COR-L47 (cell line): Measurements from ENCODE around the gene CFI.
"Not testable (repeated sequence)": the region's sequence is repeated elsewhere in the genome, so short reads cannot be mapped to it uniquely, and the experiment has no call there.

Experiments used
- DNase-seq: peaks from one replicate; lab custom pipeline; 2025; lab: John Stamatoyannopoulos, UW

The CFI gene

DNA sequence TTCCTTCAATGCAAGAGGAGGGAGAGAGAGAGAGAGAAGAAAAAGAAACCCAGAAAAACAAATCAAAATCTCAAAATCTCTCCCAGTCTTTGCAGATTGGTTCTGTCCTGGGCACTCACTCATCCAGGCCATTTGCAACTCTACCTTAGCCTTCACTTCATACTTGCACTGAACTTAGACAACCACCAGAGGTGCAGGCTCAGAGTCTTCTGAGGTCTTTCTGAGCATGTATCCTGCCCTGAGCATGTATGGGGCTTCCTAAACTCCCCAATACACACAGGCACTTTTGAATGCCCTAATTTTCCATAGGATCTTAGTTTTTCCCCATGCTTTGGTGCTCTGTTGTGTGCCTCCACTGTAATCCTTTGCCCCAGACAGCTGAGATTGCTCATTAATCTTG is 2.9 kb downstream of the CFI start:
- DNase-seq, result no peak

DNA sequence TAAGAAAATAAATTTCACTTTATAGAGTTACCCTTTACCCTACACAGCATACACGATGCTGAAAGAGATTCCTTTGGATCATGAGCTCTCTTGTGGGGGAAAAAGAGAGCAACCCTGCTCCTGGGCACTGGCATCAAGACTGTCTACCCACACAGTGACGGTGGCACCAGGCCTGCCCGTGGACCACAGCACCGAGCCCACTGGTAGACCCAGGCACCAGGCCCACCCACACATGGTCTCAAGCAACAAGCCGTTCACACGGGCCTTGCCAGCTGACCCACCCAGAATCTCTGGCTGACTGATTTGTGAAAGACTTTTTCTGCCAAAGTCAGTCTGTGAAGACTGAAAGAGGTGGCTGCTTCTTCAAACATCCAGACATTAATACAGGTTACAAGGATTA is 6.7 kb downstream of the CFI start:
- no peak for DNase-seq

DNA sequence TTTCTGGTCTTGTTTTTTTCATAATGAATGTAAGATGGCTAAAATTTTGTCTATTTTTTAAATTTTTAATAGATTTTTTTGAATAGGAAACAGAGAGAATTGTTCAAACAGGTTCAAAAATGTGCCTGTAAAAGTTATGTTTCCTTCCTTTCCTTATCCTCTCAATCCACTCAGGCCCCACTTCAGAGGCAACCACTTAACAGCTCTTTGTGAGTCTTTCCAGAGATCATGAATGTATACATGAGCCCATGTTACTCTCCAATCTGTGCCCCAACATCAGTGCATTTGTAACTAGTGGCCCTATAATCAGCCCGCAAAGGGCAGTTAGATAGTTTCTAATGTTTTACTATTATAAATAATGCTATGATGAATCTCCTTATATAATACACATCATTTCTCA is 14.0 kb downstream of the CFI start:
- no peak for DNase-seq

DNA sequence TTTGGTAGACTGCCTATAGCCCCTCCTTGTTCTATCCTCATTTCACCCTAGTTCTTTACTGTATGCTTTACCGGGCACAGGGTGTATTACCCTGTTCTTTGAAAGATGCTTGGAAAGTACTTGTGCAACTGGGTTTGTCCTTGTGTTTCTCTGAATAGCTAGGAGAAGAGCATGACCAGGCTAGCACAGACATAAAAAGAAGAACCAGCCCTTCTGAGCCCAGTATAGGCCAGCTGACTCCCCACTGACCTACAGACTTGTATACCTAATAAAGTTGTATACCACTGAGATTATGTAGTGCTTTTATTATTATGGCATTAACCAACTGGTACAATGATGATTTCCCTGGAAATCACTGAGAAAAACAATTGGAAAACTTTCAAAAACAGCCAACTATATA is 15.0 kb downstream of the CFI start:
- no peak for DNase-seq

DNA sequence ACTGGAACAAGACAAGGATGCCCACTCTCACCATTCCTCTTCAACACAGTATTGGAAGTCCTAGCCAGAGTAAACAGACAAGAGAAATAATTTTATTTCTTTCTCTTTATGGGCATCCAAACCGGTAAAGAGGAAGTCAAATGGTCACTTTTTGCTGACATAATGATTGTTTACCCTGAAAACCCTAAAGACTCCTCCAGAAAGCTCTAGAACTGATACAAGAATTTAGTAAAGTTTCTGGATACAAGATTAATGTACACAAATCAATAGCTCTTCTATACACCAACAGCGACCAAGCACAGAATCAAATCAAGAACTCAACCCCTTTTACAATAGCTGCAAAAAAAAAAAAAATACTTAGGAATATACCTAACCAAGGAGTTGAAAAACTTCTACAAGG is 19.7 kb downstream of the CFI start:
- not testable (repeated sequence) for DNase-seq

DNA sequence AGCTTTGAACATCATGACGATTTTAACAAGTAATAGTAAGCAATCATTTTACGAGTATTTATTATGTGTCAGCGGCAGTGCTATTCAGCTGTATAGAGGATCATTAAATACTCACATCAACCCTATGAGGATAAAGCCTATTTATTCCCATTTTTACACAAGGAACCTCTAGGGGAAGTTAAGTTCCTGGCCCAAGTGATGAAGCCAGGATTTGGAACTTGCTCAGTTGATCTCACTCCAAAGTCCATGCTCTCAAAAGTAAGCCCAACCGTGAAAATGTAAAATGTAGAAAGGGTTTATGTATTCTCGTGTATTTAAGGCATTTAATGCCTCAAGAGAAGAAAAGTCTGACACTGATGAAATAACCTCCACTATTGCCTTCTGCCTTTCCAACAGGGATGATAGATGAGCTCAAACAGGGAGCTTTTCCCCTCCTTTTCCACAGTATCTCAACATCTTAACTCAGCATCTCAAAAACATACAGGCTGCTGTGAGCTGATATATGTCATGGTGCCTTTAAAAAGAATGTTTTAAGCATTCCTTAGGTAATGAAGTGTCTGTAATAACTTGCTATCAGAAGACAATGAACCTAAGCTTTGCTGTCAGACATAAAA is 36.9 kb downstream of the CFI start:
- DNase-seq, result no peak

DNA sequence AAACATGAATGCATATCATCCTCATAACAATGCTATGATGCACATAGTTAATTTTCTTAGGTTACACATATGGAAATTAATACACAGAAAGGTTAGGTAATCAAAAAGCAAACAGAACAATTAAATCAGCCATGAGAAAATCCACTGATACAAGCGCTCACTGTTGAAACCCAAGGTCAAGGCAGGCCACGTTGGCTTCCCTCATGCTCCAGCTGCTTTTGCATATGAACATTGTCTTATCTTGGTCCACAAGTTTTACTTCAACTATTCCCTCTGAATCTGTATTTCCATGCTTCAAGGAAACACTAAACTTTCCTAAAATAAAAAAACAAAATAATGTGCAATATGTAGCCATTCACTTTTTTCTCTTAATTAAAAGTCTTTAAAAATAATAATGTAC is 37.4 kb downstream of the CFI start:
- no peak for DNase-seq

DNA sequence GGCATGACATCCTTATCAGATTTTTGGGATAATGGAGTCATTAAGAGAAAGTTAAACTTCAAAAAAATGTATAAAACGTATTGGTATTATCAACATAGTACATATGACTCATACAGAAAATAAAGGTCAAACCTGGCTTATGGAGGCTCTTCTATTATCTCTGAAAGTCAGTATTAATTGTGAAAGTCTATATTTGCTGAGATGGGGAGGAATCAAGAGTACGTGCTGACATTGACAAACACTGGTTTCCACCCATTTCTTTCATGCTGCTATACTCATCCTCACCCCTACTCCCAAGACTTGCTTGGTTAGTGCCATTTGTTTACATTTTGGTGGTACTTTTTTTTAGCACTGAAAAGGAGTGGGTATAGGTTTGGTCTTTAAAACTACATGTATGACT is 41.1 kb downstream of the CFI start:
- no peak for DNase-seq

DNA sequence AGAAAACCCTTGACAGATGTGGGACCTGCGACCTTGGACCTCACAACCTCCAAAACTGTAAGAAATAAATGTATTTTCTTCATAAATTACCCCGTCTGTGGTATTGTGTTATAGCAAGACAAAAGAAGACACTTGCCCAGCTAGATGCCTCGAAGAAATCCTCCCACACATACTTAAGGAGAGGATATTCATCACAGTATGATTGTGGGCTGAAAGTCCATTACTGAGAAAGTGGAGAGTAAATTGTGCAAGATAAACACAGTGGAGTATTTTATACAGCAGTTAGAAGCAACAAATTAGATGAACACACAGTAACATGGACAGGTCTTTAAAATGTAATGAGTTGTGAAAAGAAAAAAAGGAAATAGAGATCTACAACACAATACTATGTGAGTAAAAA is 46.1 kb downstream of the CFI start:
- DNase-seq, result no peak

DNA sequence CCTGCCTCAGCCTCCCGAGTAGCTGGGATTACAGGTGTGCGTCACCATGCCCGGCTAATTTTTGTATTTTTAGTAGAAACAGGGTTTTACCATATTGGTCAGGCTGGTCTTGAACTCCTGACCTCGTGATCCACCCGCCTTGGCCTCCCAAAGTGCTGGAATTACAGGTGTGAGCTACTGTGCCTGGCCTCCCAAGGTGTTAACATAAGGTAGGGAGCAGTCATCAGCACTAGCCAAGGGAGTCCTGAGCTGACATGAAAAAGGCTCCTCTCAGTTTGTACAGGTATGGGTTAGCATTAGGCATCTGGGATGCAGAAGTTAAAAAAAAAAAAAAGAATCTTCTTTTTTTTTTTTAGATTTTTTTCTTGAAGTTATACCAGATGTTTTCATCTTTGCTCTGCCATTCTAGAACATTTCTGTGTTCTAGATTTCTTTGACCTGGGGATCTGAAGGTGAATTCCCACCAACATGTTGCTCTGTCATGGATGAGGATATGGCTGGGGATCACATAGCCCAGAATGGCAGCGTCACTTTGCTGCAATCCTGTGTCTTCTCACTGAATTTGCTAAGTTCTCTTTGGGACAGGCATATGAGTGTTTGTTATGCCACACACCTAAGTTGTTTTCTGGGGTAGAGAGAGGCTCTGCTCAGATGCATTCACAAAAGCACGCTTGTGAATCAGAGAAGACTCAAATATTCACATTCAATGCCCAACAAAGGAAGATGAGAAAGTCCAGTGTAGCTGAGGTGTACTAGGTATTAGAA is 47.5 kb downstream of the CFI start:
- no peak for DNase-seq

DNA sequence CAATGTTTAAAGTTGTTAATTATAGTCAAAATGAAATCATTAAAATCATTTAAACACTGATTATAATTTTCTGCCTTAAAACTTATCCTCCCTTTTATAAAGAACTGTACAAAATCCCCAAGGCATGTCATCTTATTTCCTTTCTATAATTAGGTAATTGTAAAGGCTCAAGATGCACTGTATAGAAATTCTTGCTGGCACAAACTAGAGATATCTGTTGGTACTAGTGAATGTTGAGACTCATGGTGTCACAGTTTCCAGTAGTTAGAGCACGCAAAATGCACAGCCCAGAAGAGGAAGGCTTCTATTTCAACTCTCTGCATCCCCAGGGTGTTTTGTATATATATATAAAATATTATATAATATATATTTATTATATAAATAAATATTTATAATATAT is 49.3 kb downstream of the CFI start:
- no peak for DNase-seq

DNA sequence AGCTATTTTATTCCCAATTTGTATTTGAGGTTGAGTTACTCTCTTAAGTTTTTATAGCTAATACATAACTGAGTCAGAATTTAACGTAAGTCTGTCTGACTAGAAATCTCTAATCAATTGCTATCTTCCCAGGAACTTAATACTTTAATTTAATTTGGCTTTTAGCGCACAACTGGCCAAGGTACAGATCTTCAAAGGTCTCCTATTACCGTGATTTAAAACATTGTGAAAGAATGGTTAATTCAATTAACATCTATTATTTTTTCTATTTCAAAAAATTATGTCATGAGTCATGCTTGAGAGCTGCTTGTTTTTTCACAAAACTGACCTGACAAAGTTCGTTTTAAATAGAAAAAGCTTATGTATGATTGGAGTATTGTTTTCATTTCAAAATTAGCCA is 49.9 kb downstream of the CFI start:
- no peak for DNase-seq

DNA sequence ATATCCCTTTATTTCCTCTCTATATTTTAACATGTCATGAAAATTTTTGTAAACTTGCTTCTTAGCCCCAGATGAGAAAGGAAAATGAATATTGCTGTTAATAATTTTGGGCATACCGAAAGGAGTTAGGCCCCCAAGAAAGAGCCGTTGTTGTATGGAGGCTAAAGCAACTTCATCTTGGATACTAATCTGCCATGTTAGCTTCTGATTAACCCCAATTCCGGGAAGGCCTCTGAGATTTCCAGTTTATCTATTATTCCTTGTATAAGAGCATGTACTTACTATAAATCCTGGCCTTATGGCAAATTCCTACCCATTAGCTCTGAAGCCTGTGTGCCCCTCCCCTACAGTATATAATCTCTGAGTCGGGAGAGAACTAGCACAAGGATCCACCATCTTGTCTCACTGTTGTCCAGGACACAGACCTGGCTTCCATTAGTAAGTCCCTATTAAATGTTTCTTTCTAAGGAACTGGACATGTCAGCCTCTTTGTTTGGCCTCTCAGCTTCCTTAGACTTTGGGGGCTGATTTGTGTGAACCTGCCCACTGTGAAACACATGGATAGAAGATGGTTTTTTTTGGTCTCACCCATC is 51.1 kb downstream of the CFI start:
- no peak for DNase-seq

DNA sequence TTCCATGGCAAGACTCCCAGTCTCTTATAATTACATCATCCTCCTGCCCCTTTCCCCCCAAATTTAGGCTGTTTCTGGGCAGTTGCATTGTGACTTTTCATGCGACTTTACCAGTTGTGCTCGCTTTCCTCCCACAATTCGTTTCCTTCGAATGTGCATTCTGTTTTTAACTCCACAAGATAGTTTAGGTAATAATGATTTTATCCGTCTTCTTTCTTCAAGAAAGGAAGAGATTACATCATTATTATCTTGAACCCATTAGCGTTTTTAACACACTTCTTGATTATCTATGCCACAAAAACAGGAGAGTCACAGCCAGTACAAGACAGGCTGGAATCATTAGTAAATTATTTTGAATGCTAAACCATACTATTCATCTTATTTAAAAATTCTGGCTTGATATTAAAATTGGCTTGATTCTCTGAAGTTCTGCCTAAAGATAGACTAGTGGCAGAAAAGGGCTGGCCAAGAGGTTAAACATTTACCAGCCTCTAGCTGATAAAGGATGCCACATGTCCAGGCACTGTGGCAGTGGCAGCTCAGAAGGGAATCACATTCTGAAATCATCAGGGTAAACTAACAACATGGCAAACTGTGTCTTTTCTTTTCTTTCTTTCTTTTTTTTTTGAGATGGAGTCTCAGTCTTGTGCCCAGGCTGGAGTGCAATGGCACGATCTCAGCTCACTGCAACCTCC is 52.3 kb downstream of the CFI start:
- no peak for DNase-seq

DNA sequence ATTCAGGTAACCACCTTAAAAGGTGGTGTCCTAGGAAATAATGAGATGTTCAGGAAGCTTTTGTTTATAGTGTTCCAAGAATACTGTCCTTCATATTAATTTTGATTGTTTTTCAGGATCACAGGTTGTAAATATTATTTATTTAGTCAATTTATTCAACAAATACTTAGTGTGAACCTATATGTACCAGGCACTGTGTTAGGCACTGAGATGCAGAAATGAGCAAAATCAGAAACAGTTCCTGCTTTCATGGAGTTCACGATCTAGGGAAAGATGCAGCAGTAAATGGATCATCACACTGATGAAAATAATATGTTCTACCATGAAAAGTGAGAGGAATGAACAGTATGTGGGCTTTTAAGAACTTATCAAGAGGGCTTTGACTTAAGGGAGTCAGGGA is 53.7 kb downstream of the CFI start:
- no peak for DNase-seq

DNA sequence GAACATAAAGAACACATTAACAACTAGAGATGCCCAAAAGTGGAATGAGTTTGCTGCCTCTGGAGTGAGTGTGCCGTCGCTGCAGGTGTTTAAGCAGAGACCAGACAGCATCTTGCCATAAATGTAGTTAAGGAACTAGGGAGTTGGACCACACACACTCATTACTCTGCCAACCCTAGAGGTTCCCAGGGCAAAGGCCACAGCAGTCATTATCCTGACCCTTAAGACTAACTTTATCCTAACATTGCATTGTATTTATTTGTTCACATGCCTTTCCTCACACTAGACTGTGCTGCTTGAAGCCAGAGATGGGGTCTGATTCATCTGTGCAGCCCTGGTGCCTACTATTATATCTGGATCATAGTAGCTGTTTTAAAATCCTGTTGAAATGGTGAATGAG is 55.1 kb downstream of the CFI start:
- DNase-seq, result no peak

DNA sequence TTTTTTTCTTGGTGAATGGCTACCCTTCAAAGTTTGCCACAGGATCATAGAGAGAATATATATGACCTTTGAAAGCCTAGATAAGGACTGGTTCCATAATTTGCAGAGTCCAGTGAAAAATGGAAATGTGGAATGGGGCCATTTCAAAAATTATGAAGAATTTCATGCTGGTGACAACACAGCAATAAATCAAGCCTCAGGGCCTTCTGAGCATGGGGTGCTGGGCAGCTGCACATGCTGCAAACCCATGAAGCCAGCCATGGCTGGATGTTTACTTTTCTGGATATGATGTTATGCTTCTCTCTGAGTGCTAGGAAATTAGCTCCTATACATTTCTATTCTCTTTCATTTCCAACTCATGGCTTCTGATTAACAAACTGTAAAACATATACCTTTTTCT is 56.0 kb downstream of the CFI start:
- no peak for DNase-seq

DNA sequence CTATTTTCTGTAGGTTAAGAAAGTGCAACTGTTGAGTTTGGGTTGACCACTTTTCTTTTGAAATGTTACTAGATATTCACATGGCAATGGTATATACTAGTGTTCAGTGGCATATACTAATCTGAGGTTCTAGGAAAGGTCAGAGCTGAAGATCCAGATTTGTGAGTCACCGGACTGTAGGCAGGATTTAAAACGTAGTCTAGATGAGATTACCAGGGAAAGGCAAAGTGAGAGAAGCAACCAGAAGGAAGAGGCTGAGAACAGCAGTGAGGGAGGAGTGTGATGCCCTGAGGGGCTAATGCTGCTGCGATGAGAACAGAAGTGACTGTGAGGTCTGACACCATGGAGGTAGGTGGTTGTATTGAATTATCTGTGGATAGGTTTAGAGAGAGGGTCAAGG is 62.3 kb downstream of the CFI start:
- DNase-seq, result no peak

DNA sequence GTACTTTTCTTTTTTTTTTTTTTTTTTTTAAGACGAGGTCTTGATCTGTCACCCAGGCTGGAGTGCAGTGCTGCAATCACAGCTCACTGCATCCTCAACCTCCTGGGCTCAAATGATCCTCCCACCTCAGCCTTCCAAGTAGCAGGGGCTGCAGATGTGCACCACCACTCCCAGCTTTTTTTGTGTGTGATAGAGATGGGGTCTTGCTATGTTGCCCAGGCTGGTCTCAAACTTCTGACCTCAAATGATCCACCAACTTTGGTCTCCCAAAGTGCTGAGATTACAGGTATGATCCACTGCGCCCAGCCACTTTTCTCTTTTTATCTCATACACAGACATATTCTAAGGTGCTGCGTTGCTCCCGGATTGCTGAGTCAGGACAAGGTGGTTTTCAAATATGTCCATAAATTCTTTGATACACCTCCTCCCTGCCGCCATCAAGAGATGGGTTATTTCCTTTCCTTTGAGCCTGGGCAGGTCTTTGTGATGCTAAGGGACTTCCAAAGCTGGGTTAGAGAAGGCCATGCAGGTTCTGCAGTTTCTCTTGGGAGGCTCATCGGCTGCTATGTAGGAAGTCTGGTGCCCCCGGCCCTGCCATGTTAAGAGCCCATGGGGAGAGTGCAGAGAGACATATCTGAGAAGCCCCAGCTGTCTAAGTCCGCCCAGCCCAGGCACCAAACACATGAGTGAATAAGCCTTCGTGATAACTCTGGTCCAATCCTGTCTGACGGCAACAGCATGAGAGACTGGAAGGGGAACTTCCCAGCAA is 63.5 kb downstream of the CFI start:
- no peak for DNase-seq

DNA sequence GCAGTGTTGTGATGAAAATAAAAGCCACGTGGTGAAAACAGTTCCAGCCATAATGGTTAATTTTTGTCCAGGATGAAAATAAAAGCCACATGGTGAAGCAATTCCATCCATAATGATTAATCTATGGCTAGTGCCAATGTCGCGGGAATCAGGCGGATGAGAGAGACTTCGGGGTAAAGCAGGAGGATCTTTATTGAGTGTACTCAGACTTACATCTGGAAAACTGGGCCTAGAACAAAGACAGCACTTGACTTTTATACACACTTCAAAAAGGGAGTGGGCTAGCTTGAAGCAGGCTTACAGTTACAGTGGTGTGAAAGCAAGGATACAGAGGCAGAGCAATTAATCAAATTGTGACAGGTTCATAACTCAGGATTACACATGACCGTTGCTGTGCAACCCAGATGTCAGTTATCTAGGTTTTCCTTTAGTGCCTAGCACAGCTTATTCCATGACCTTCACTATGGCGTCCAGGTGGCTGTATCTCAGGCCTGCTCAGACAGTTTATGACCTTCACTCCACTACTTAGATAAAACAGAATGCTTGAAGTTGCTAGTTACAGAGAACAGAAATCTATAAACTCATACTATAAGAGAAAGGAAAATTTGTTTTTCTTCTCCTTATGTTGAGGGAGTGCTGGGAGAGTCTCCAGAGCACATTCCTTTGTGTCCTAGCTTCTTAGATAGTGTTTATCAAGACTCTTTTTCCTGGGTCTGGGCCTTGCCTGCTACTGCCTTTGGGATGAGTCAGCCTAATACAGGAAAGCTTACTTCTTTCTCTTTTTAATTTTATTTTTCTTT is 66.0 kb downstream of the CFI start:
- DNase-seq, result no peak

DNA sequence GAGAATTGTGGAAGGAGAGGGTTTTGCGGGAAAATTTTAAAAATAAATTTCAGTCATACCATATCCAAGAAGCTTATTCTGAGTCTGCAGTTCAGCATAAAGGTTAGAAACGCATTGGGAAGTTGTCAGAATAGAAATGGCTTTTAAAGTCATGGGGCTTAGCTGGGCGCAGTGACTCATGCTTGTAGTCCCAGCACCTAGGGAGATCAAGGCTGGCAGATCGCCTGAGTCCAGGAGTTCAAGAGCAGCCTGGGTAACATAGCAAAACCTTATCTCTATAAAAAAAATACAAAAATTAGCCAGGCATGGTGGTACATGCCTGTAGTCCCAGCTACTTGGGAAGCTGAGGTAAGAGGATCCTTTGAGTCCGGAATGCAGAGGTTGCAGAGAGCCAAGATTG is 68.1 kb downstream of the CFI start:
- no peak for DNase-seq
